Endometrium (tissue), 2 donors: ENCODE measurements around the gene GLRX3.

ENCODE experiments used
- FAIRE-seq: peaks from 2 replicates; lab custom pipeline; 2012; peaks lifted over from hg19 to GRCh38; lab: Jason Lieb, UNC
- donor health status: control.
- donor health status: control.

GLRX3 gene

DNA sequence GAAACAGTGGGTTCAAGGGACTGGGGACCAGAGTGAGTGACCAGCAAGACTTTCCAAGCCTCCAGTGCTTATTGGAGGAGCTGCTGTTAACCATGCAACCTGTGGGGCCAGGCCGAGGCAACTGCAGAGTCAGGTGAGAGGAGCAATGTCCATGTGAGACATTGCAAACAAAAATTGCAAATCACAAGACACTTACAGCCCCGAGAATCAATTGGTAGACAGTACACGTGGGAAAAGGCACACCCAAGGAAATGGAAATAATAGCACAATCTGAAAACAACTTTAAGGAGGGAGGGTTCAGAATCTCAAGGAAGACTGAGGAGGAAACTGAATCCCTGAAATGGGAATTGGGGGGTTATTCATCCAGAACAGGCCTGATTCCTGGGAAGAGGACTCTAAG lies 72.6 kb downstream of the GLRX3 start:
- no peak for FAIRE-seq

- no peak for FAIRE-seq
These were observed 76.6 kb downstream of the GLRX3 start for GRCh38 chr10:130212746-130213145.

- no peak for FAIRE-seq
These were observed 77.3 kb downstream of the GLRX3 start for GRCh38 chr10:130213286-130214080.

DNA sequence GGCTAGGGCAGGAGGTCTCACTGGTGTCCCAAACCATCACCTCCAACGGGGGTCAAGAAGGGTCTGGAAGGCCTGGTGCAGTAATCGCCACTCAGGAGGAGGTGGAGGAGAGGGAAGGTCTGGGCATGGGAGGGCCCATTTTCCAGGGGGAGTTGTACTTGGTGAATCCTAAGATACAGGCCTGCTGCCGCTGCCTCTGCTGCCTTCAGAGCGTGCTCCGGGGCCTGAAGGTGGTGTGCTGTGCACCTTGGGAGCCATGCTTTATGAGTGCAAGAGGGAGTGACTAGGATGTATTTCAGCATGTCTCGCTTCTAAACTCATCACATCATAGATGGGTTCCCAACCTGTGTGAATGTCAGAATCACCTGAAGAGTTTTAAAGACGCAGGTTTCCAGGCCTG lies 78.2 kb downstream of the GLRX3 start:
- no peak for FAIRE-seq

- no peak for FAIRE-seq
These were observed 79.2 kb downstream of the GLRX3 start for GRCh38 chr10:130215151-130215930.

GRCh38 chr10:130215931-130216231 lies 79.7 kb downstream of the GLRX3 start:
- FAIRE-seq, result no peak

GRCh38 chr10:130218181-130218641 lies 82.0 kb downstream of the GLRX3 start:
- FAIRE-seq, result no peak

- no peak for FAIRE-seq
These were observed 82.7 kb downstream of the GLRX3 start for GRCh38 chr10:130218936-130219335.

DNA sequence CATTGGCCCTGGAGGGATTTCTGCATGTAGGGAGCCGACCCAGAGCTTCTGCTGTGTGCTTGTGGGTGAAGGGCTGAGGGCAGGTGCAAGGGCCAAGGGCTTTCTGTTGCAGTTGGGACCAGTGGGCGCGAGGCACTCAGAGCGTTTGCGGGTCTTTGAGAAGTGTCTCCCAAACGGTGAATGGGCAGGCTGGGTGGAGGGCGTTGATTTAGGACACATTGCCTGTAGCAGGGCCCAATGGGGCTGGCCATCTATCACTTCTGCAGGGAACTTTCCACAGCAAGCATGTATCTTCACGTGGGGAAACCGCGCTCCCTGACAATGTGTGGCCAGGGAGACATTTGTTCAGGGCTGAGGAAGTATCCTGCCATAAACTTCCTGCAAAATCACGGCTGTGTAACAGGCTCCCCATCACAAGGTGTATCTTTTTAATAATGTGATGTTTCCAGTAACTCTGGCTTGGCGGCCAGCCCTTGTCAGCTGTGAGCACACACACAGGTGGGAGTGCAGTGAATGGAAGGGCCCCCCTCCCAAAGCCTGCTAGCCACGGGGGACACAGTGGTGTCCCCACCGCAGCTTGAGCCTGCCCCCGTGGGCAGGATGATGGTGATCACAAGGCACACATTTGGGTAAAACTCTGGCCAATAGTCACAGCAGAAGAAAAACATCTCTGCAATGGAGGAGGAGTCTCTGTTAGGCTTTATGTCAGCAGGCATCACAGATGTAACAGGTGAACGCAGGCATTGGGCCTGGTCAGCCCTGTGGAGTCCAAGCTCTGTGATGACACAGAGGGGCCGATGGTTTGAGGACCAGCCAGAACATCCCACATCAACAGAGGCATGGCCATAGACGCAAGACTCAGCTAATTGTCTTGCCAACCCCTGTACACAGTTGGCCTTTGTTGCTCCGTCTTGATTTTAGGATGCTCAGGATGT lies 84.3 kb downstream of the GLRX3 start:
- FAIRE-seq, result no peak

DNA sequence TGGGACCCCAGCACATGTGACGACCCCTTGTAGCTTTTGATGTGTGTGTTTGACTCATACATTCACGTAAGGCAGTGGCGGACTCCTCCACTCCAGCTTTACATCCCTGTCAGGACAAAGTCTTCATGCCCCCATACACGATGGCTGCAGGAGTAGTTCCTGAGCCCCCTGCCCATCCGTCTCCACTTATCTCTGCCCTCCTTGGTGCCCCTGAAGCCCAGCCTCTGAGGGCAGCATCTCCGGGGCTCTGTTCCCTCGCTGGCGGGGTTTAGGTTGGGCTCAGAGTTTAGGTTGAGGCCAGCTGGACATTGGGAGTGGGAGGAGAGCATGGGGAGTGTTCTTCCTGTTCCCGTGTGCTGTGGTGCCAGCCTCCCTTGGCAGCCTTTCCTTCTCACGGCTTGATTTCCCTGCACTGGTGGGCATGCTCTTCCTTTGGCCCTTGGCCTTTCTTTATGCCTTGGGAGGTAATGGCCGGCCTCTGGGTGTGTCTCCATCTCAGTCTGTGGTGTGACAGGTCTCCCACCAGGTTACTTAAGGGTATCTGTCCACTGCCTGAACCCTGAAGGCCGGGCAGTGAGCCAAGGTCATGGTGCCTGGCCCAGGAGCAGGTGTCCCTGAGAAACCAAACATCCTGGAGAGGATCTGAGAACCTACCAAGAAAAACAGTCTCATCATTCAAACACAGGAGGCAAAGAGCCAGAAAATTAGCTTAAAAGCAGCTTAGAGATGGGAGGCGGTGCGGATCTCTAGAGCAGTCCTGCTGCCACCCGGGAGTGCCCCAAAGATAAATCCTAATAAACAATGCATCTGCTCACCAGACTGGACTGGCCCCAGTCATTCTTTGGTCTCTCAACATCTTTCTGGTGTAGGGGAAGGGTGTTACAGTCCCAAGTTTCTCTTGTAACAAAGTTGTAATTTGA lies 85.5 kb downstream of the GLRX3 start:
- FAIRE-seq, result no peak

GRCh38 chr10:130222381-130222780 lies 86.2 kb downstream of the GLRX3 start:
- FAIRE-seq, result no peak

GRCh38 chr10:130224228-130224627 lies 88.0 kb downstream of the GLRX3 start:
- FAIRE-seq, result no peak

DNA sequence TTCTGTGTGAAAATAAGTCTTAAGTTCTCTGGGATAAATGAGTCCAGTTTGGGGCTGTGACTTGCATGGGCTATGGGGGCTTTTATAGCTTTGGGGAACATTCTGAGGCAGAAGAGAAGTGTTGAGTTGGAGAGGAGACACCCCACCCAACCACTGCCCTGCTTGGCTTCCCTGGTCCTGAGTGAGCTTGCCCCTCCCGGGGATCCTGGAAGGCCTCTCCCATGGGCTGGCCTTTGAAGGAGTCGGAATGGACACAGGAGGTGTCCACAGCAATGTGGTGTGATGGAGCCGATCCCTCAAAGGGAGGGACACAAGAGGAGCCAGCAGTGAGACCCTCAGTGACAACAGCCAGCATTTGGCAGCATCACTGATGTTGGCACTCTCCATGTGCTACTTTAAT lies 89.8 kb downstream of the GLRX3 start:
- no peak for FAIRE-seq

DNA sequence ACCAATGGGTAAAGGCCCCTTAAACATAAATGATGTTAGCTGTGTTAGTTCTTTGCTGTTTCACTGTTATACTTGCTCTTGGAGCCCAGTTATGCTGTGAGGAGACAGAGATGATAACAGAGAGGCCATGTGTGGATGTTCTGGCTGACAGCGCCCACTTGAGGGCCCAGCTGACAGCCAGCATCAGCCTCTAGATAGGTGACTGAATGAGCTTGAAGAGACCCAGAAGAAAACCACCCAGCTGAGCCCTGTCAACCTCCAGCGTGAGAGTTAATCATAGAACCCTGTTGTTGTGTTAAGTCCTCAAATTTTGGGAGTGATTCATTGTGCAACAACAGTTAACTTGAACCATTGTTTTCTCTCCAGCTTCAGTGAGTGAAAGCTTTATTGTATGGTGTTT lies 91.7 kb downstream of the GLRX3 start:
- FAIRE-seq, result no peak
